ENCODE results near the gene AAGAB. TPM values are rescaled to one million over a fixed set of nuclear protein-coding genes. Genes with fewer than 3 reads are reported as not detected.
"Not testable (repeated sequence)": the region's sequence is repeated elsewhere in the genome, so short reads cannot be mapped to it uniquely, and the experiment has no call there.

Gene AAGAB
- total RNA-seq, 1 donor from 2014 or later, result 50.1 TPM

GRCh38 chr15:67253549-67254237, 768 bp downstream of the AAGAB start:
- intact Hi-C loops (cut with micrococcal nuclease), result loop anchor here (1.0 to 10.0 kb wide), 6 partner anchors 12 to 799 kb away; partner anchors contain the start of genes PIAS1 and SMAD3

GRCh38 chr15:67253101-67253500, 1.4 kb downstream of the AAGAB start:
- intact Hi-C loops (cut with micrococcal nuclease), result loop anchor here (5.0 to 10.0 kb wide), 5 partner anchors 171 to 799 kb away; partner anchors contain the start of genes PIAS1 and SMAD3

- intact Hi-C loops (cut with micrococcal nuclease), result loop anchor here (5.0 to 10.0 kb wide), 5 partner anchors 169 to 801 kb away; partner anchors contain the start of genes PIAS1 and SMAD3
Measured at GRCh38 chr15:67251318-67251717, 3.1 kb downstream of the AAGAB start.

GRCh38 chr15:67249830-67250229, 4.6 kb downstream of the AAGAB start:
- intact Hi-C loops (cut with micrococcal nuclease), result loop anchor here (5.0 to 10.0 kb wide), 5 partner anchors 168 to 802 kb away; partner anchors contain the start of genes PIAS1 and SMAD3

- intact Hi-C loops (cut with micrococcal nuclease), result no loop called here
Measured at GRCh38 chr15:67248011-67248505, 6.4 kb downstream of the AAGAB start.

- intact Hi-C loops (cut with micrococcal nuclease), result not testable (repeated sequence)
Measured at GRCh38 chr15:67246606-67247005, 7.9 kb downstream of the AAGAB start.

DNA sequence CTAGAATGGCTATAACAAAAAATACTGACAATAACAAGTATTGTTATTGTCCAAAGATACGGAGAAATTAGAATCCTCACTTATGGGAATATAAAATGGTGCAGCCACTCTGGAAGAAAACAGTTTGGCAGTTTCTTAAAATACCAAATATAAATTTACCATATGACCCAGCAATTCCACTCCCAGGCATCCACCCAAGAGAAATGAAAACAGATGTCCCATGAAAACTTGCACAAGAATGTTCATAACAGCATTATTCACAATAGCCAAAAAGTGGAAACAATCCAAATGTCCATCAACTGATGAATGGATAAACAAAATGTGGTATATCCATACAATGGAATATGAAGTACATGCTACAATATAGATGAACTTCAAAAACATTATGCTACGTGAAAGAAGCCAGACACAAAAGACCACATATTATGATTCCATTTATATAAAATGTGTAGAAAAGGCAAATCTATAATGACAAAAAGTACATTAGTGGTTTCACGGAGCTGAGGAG, 9.4 kb downstream of the AAGAB start:
- intact Hi-C loops (cut with micrococcal nuclease), result loop anchor here (5.0 kb wide), 1 partner anchor 297 kb away; the partner anchor contains the start of gene MAP2K5

- intact Hi-C loops (cut with micrococcal nuclease), result loop anchor here (5.0 kb wide), 1 partner anchor 300 kb away; the partner anchor contains the start of gene MAP2K5
Measured at GRCh38 chr15:67242708-67243111, 11.8 kb downstream of the AAGAB start.

DNA sequence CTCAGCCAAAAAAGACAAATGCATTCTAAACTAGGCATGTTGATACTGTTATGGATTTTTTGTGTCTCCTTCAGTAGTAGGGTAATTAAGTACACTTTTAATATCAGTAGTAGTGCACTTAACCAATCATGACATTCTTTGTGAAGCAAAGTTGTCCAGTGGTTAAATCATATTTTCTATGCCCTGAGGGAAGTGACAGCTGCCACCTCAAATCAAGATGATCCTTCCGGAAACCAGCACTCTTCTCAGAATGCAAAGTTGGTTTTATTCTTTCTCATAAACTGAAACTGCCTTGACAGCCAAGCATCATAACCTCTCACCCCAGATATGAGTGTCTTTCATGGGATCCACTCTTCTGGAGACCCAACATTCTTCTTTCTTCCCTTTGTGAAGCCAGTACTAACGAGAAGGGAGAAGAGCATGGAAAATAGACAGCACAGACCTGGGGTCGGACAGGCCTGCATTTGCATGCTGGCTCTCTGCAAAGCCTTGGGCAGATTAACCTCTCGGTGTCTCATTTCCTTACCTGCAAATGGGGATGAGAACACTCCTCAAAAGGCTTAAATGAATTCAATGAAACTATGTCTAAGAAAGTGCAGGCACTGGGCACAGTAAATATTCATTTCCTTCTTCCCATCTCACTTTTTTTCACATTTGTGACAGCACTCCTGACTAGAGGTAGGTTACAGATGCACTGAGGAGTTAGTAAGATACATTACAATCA, 13.2 kb downstream of the AAGAB start:
- intact Hi-C loops (cut with micrococcal nuclease), result loop anchor here (1.0 to 5.0 kb wide), 2 partner anchors 13 to 301 kb away; partner anchors contain the start of genes AAGAB, IQCH and MAP2K5

- intact Hi-C loops (cut with micrococcal nuclease), result loop anchor here (1.0 to 5.0 kb wide), 2 partner anchors 14 to 302 kb away; partner anchors contain the start of genes AAGAB, IQCH and MAP2K5
Measured at GRCh38 chr15:67240235-67241131, 14.0 kb downstream of the AAGAB start.

DNA sequence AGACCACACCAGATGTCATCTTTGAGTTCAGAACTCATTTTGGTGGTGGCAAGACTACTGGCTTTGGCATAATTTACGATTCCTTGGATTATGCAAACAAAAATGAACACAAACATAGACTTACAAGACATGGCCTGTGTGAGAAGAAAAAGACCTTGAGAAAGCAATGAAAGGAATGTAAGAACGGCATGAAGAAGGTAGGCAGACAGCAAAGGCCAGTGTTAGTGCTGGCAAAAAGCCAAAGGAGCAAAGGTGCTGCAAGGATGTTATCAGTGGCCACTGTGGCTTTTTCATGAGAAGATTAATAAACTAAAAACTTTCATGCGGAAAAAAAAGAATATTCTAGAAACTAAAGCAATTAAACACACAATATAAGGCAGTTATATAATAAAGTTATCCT, 21.9 kb downstream of the AAGAB start:
- intact Hi-C loops (cut with micrococcal nuclease), result no loop called here

DNA sequence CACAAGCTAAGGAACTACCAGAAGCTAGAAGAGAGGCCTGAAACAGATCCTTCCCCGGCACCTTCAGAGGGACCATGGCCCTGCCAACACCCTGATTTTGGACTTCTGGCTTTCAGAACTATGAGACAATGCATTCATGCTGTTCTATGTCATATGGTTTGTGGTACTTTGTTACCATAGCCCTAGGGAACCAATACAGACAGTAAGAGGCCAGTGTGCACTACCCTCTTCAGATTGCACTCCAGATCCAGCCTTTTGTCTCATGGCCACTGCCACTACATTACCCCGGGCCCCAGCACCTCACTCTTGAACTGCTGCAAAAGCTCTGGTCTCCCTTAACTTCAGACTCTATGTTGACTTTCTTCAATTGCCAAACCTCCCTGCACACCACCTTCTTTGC, 24.0 kb downstream of the AAGAB start:
- intact Hi-C loops (cut with micrococcal nuclease), result no loop called here

DNA sequence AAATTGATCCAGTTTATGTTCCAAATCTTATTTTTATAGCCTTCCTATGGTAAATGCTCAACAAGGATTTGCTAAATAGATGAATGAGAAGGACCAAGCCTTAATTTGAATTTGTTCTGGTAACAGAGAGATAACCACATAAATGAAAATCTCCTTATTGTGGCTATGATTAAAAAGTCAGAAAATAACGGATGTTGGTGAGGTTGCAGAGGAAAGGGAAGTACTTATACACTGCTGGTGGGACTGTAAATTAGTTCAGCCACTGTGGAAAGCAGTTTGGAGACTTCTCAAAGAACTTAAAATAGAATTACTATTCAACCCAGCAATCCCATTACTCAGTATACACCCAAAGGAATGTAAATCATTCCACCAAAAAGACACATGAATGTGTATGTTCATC, 26.2 kb downstream of the AAGAB start:
- intact Hi-C loops (cut with micrococcal nuclease), result no loop called here

GRCh38 chr15:67227846-67228245, 26.6 kb downstream of the AAGAB start:
- intact Hi-C loops (cut with micrococcal nuclease), result no loop called here

- intact Hi-C loops (cut with micrococcal nuclease), result no loop called here
Measured at GRCh38 chr15:67227431-67227830, 27.0 kb downstream of the AAGAB start.

DNA sequence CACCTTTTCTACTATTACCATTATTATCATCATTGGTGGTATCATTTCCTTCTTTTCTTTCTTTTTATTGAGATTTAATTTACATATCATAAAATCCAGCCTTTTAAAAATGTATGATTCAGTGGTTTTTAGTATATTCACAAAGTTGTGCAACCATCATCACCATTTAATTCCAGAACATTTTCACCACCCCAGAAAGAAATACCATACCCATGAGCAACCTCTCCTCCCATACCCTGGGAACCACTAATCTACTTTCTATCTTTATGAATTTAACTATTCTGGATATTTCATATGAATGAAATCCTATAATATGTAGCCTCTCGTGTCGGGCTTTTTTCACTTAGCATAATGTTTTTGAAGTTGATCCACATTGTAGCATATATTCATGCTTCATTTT, 29.1 kb downstream of the AAGAB start:
- intact Hi-C loops (cut with micrococcal nuclease), result no loop called here

DNA sequence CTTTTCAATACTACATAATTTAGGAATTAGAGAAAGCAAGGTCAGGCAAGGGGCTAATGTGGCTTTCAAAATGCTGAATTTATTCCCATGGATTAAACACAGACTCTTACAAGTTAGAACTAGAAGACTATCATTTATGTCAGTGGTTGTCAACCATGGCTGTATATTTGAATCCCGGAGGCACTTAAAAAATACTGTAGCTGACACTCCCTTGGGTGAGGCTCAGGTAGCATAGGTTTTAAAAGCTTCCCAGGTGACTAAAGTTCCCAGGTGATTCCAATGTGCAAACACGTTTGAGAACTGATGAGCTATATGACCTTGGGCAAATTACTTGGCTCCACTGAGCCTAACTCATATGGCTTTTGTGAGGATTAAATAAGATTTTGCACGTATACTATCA, 29.6 kb downstream of the AAGAB start:
- intact Hi-C loops (cut with micrococcal nuclease), result no loop called here

DNA sequence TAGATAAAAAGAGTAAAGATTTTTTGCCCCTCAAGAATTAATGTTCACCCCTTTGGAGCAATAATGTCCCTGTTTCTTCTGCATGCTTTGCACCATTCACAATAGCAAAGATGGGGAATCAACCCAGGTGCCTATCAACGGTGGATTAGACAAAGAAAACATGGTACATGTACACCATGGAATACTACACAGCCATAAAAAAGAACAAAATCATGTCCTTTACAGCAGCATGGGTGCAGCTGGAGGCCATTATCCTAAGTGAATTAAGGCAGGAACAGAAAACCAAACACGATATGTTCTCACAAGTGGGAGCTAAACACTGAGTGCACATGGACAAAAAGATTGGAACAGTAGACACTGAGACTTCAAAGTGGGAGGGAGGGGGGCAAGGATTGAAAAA, 35.2 kb downstream of the AAGAB start:
- intact Hi-C loops (cut with micrococcal nuclease), result no loop called here

DNA sequence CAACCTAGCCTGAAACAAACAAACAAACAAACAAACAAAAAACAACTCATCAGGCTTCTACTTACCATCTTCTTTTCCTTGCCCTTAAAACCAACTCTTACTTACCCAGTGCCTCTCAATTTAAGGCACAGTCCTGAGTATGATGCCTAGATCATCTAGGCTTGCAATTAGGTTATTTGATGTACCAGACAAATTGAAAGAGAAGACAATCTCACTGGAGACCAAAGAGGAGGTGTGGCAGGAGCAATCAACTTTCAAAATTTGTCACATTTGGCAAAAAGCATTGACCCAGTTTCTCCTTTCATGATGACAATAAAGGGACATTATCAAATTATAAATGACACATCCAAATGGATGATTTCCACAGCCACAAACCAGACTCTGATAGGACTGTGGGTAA, 36.0 kb downstream of the AAGAB start:
- intact Hi-C loops (cut with micrococcal nuclease), result no loop called here

- intact Hi-C loops (cut with micrococcal nuclease), result no loop called here
Measured at GRCh38 chr15:67216859-67217258, 37.6 kb downstream of the AAGAB start.

DNA sequence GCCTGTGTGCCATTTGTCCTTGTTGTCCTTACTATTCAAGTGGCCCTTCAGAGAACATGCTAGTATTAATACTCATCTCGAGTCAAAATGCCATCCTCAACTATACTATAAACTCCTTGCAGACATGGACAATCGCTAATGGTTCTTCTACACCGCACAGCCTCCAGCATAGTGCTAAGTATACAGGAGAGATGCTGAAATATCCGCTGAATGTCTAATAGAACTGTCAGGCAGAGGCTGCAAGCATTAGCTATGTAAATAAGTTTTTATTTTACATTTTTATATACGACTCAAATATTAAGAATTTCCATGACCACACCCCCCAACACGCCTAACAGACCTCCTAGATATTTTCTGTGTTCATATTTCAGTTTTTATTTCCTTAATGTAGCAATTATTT, 39.4 kb downstream of the AAGAB start:
- intact Hi-C loops (cut with micrococcal nuclease), result no loop called here
